Measurements from ENCODE around the gene UMODL1. TPM values are rescaled to one million over a fixed set of nuclear protein-coding genes. Genes with fewer than 3 reads are reported as not detected.
A peak's percentile ranks its signal among the peaks of the same experiment; 100 is the strongest.

The UMODL1 gene
- total RNA-seq, 6 donors from 2014 or later = 0.07 to 6.3 (median 0.59) TPM; not detected in 1

- Histone ChIP-seq H3K4me1 (no peaks in the 10 kb centered on the region), H3K4me3 (no peak overlapping the region), H3K27ac (no peak overlapping the region), H3K27me3 (no peaks in the 10 kb centered on the region), H3K36me3 (no peaks in the 10 kb centered on the region), H3K9me3 (no peaks in the 10 kb centered on the region)
- DNase-seq (no peak), ATAC-seq (ENCODE audit: low FRiP score in 2 of 2) (no peak)
- TF ChIP-seq CTCF (IDR thresholded peaks at IDR 0.05) (no peak), EP300 (IDR thresholded peaks at IDR 0.05) (no peak), POLR2A (IDR thresholded peaks at IDR 0.05) (no peak), POLR2AphosphoS5 (IDR thresholded peaks at IDR 0.05) (no peak)
- WGBS, 2 donors = 60 to 64% methylated on average over 14 of the region's 14 CpGs
Measured at GRCh38 chr21:42091899-42092508, 20.9 kb downstream of the UMODL1 start.

GRCh38 chr21:42092771-42093170 is 21.7 kb downstream of the UMODL1 start:
- Histone ChIP-seq H3K4me3 (no peak overlapping the region), H3K36me3 (no peaks in the 10 kb centered on the region), H3K27me3 (no peaks in the 10 kb centered on the region), H3K4me1 (peaks cover 0 to 6% (median 4%) of the 10 kb centered on the region in 4 donors), H3K27ac (no peak overlapping the region), H3K9me3 (no peaks in the 10 kb centered on the region)
- ATAC-seq (ENCODE audit: low FRiP score in 2 of 2) = no peak
- no peak for DNase-seq
- TF ChIP-seq POLR2A (IDR thresholded peaks at IDR 0.05) = no peak
- no peak for TF ChIP-seq CTCF (IDR thresholded peaks at IDR 0.05)
- no peak for TF ChIP-seq EP300 (IDR thresholded peaks at IDR 0.05)
- TF ChIP-seq POLR2AphosphoS5 (IDR thresholded peaks at IDR 0.05) = no peak
- WGBS, 2 donors = 73 to 75% methylated on average over 8 of the region's 8 CpGs

GRCh38 chr21:42093186-42093585 is 22.1 kb downstream of the UMODL1 start:
- TF ChIP-seq POLR2A (IDR thresholded peaks at IDR 0.05) (no peak), CTCF (IDR thresholded peaks at IDR 0.05) (no peak), EP300 (IDR thresholded peaks at IDR 0.05) (no peak), POLR2AphosphoS5 (IDR thresholded peaks at IDR 0.05) (no peak)
- H3K36me3 ChIP-seq = no peaks in the 10 kb centered on the region
- H3K4me3 ChIP-seq = no peak overlapping the region
- H3K27ac ChIP-seq = no peak overlapping the region
- H3K4me1 ChIP-seq = peaks cover 3 to 10% (median 8%) of the 10 kb centered on the region in 4 donors
- ATAC-seq (ENCODE audit: low FRiP score in 2 of 2) (no peak), DNase-seq (no peak)
- no peaks in the 10 kb centered on the region for H3K9me3 ChIP-seq
- 92% methylated on average over 7 to 9 of the region's 9 CpGs for WGBS, 2 donors
- H3K27me3 ChIP-seq = no peaks in the 10 kb centered on the region

- DNase-seq = no peak
- no peak overlapping the region for H3K27ac ChIP-seq
Measured at GRCh38 chr21:42093991-42094421, 22.9 kb downstream of the UMODL1 start.

More at GRCh38 chr21:42093991-42094421, 22.9 kb downstream of the UMODL1 start:
- peak in 1 of 2 donors; percentile 14 for ATAC-seq (ENCODE audit: low FRiP score in 2 of 2)
- H3K4me3 ChIP-seq = no peak overlapping the region
- no peak for TF ChIP-seq CTCF (IDR thresholded peaks at IDR 0.05)
- no peak for TF ChIP-seq POLR2A (IDR thresholded peaks at IDR 0.05)
- no peak for TF ChIP-seq EP300 (IDR thresholded peaks at IDR 0.05)
- no peak for TF ChIP-seq POLR2AphosphoS5 (IDR thresholded peaks at IDR 0.05)
- H3K4me1 ChIP-seq = peaks cover 5 to 11% (median 9%) of the 10 kb centered on the region in 4 donors
- H3K9me3 ChIP-seq = no peaks in the 10 kb centered on the region
- WGBS, 2 donors = 82 to 90% methylated on average over 14 to 15 of the region's 15 CpGs
- H3K27me3 ChIP-seq = no peaks in the 10 kb centered on the region
- H3K36me3 ChIP-seq = no peaks in the 10 kb centered on the region
